Neuronal stem cell (in vitro differentiated cells): ENCODE measurements around the gene MYL2.

ENCODE experiments used
- DNase-seq: peaks from one replicate; pipeline ENCODE4 v3.0.0-alpha.2; 2013; ENCODE audit warnings: low spot score
- H2AFZ ChIP-seq: one replicate; pipeline ENCODE4 v1.6.1; 2013; ENCODE audit warnings: mild to moderate bottlenecking, low read length, inconsistent platforms
- H2AK5ac ChIP-seq: 2 replicates; pipeline ENCODE4 v1.6.1; 2013; ENCODE audit warnings: low read depth, mild to moderate bottlenecking, inconsistent platforms, low read length, moderate library complexity, mixed read lengths
- H2BK120ac ChIP-seq: 2 replicates; pipeline ENCODE4 v1.6.1; 2013; ENCODE audit warnings: low read depth, mild to moderate bottlenecking, inconsistent platforms, low read length, moderate library complexity, mixed read lengths
- H2BK12ac ChIP-seq: one replicate; pipeline ENCODE4 v1.6.1; 2013; ENCODE audit warnings: low read length, inconsistent platforms
- H2BK15ac ChIP-seq: 2 replicates; pipeline ENCODE4 v1.6.1; 2013; ENCODE audit warnings: mild to moderate bottlenecking, low read length, inconsistent platforms, mixed read lengths
- H2BK5ac ChIP-seq: one replicate; pipeline ENCODE4 v1.6.1; 2013; ENCODE audit warnings: inconsistent platforms, mild to moderate bottlenecking, low read length, moderate library complexity
- H3K14ac ChIP-seq: one replicate; pipeline ENCODE4 v1.6.1; 2013; ENCODE audit warnings: low read length, inconsistent platforms
- H3K18ac ChIP-seq: 2 replicates; pipeline ENCODE4 v1.6.1; 2013; ENCODE audit warnings: low read length, inconsistent platforms
- H3K23ac ChIP-seq: 2 replicates; pipeline ENCODE4 v1.6.1; 2013; ENCODE audit warnings: low read depth, mild to moderate bottlenecking, mixed read lengths, low read length, inconsistent platforms; ENCODE audit not compliant: poor library complexity
- H3K27ac ChIP-seq: replicated peaks from 3 replicates; pipeline ENCODE4 v1.5.1; 2013; ENCODE audit warnings: low read length, inconsistent platforms
- H3K27me3 ChIP-seq, 3 experiments: 2 replicates each; pipeline ENCODE4 v1.6.1; 2013; ENCODE audit warnings: low read length in 3 of 3, mild to moderate bottlenecking in 2 of 3, inconsistent platforms in 1 of 3, low read depth in 1 of 3, mixed read lengths in 1 of 3, moderate library complexity in 1 of 3; ENCODE audit not compliant: control insufficient read depth in 3 of 3, insufficient read depth in 3 of 3
- H3K36me3 ChIP-seq, 2 donors: replicated peaks in 1 of 2; 2 replicates each; pipeline ENCODE4 v1.6.1; 2013; ENCODE audit warnings: low read length in 2 of 2; ENCODE audit not compliant: control insufficient read depth in 2 of 2, insufficient read depth in 2 of 2
- H3K4ac ChIP-seq: 2 replicates; pipeline ENCODE4 v1.6.1; 2013; ENCODE audit warnings: inconsistent platforms, mild to moderate bottlenecking, low read length, moderate library complexity
- H3K4me1 ChIP-seq, 2 donors: 1 replicate in 1 of 2; 2 replicates in 1 of 2; pipeline ENCODE4 v1.6.1; 2013; ENCODE audit warnings: low read length in 2 of 2, low read depth in 1 of 2; ENCODE audit not compliant: control insufficient read depth in 2 of 2, insufficient read depth in 1 of 2
- H3K4me2 ChIP-seq: one replicate; pipeline ENCODE4 v1.6.1; 2013; ENCODE audit warnings: mild to moderate bottlenecking, low read length, inconsistent platforms; ENCODE audit not compliant: insufficient read depth, poor library complexity, severe bottlenecking
- H3K4me3 ChIP-seq, 2 donors: 2 replicates each; pipeline ENCODE4 v1.5.1; 2013; ENCODE audit warnings: low read length in 2 of 2, mild to moderate bottlenecking in 2 of 2, inconsistent platforms in 1 of 2, moderate library complexity in 1 of 2
- H3K79me1 ChIP-seq: one replicate; pipeline ENCODE4 v1.6.1; 2013; ENCODE audit warnings: low read depth, mild to moderate bottlenecking, inconsistent platforms, low read length, moderate library complexity
- H3K9ac ChIP-seq: one replicate; pipeline ENCODE4 v1.6.1; 2013; ENCODE audit warnings: mild to moderate bottlenecking, low read depth, low read length, inconsistent platforms; ENCODE audit not compliant: poor library complexity
- H3K9me3 ChIP-seq, 2 donors: replicated peaks in 1 of 2; 2 replicates each; pipeline versions ENCODE3 to v1.6.1; 2013; ENCODE audit warnings: low read length in 2 of 2, mild to moderate bottlenecking in 2 of 2, inconsistent platforms in 1 of 2, low read depth in 1 of 2, mixed read lengths in 1 of 2, moderate library complexity in 1 of 2; ENCODE audit not compliant: control insufficient read depth in 2 of 2, insufficient read depth in 1 of 2
- H4K8ac ChIP-seq: one replicate; pipeline ENCODE4 v1.6.1; 2013; ENCODE audit warnings: low read depth, mild to moderate bottlenecking, inconsistent platforms, low read length, moderate library complexity
- H4K91ac ChIP-seq: one replicate; pipeline ENCODE4 v1.6.1; 2013; ENCODE audit warnings: low read length, low read depth, mild to moderate bottlenecking, inconsistent platforms; ENCODE audit not compliant: poor library complexity
- WGBS, 2 donors: extraction: QIAGEN DNeasy Blood & Tissue Kit; methylation state at CpG; one replicate each; pipeline ENCODE4 v1.1.7; 2013; ENCODE audit warnings: missing lambda C conversion rate in 2 of 2, mixed read lengths in 1 of 2; ENCODE audit not compliant: insufficient read length in 2 of 2, insufficient replicate concordance in 1 of 2; ENCODE audit errors: extremely low coverage in 2 of 2; 5-methylcytosine and 5-hydroxymethylcytosine counted together

MYL2 gene

DNA sequence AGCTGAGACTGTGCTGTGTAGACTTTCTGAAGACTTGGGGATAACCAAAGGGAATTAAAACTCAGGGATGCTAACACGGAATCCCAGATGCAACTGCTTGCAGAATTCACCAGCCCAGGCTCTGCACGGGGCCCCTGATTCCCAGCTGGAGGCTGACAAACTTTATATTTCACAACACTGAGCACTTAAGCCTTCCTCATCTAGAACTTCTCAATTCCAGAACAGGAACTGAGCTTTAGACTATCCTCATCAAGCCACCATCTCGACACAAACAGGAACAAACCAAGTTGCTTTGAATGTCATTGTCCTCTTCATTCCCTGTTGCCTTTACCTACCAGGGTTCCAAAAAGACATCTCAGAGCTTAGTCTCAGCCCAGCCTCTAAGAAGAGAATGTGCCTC lies 51.4 kb downstream of the MYL2 start:
- Histone ChIP-seq H4K91ac (no peak overlapping the region), H2BK5ac (no peak overlapping the region), H4K8ac (no peak overlapping the region), H2AFZ (no peak overlapping the region), H3K79me1 (no peaks in the 10 kb centered on the region), H3K27me3 (no peaks in the 10 kb centered on the region), H3K18ac (no peak overlapping the region), H2AK5ac (no peak overlapping the region), H3K14ac (no peak overlapping the region), H3K9me3 (peaks cover 0 to 3% of the 10 kb centered on the region in 2 donors), H2BK12ac (no peak overlapping the region), H3K4me3 (no peak overlapping the region), H3K27ac (no peak overlapping the region), H3K9ac (no peak overlapping the region), H3K36me3 (no peaks in the 10 kb centered on the region), H2BK120ac (no peak overlapping the region), H3K23ac (no peak overlapping the region), H2BK15ac (no peak overlapping the region), H3K4me1 (no peaks in the 10 kb centered on the region), H3K4ac (no peak overlapping the region), H3K4me2 (no peak overlapping the region)
- WGBS, 2 donors, result no CpG with 5 or more reads among the region's 3 CpGs
- DNase-seq, result no peak

DNA sequence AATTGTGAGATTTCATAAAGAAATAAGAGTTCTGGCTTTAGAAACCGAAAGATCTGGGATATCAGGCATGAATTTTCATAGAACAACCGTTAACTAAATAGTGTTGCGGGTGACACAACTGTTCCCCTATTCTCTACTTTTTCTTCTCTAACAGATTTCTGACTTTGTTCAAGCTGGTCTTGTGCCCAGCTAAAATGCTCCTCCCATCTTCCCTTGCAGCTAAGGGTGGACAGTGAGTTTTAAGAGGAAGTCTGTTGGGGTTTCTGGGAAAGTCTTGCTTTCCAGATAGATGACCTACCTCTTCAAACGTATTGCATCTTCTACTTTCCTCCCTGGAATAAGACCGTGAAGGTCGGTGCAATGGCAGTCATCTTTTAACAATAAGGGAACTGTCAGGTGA lies 54.9 kb downstream of the MYL2 start:
- no peak overlapping the region for H3K23ac ChIP-seq
- no peak overlapping the region for H2AFZ ChIP-seq
- H2AK5ac ChIP-seq, result no peak overlapping the region
- no peak overlapping the region for H2BK5ac ChIP-seq
- H3K9ac ChIP-seq, result no peak overlapping the region
- WGBS, 2 donors, result no CpG with 5 or more reads among the region's 6 CpGs
- no peak overlapping the region for H2BK15ac ChIP-seq
- H3K18ac ChIP-seq, result no peak overlapping the region
- DNase-seq, result no peak
- no peaks in the 10 kb centered on the region for H3K27me3 ChIP-seq
- H3K79me1 ChIP-seq, result no peaks in the 10 kb centered on the region
- H2BK120ac ChIP-seq, result no peak overlapping the region
- no peak overlapping the region for H4K91ac ChIP-seq
- H2BK12ac ChIP-seq, result no peak overlapping the region
- no peak overlapping the region for H3K4me2 ChIP-seq
- no peak overlapping the region for H3K14ac ChIP-seq
- no peaks in the 10 kb centered on the region for H3K36me3 ChIP-seq
- peaks cover 5 to 11% of the 10 kb centered on the region in 2 donors for H3K4me1 ChIP-seq
- H3K27ac ChIP-seq, result no peak overlapping the region
- H3K4ac ChIP-seq, result no peak overlapping the region
- H4K8ac ChIP-seq, result no peak overlapping the region
- peaks cover 0 to 3% of the 10 kb centered on the region in 2 donors for H3K9me3 ChIP-seq
- H3K4me3 ChIP-seq, result no peak overlapping the region

DNA sequence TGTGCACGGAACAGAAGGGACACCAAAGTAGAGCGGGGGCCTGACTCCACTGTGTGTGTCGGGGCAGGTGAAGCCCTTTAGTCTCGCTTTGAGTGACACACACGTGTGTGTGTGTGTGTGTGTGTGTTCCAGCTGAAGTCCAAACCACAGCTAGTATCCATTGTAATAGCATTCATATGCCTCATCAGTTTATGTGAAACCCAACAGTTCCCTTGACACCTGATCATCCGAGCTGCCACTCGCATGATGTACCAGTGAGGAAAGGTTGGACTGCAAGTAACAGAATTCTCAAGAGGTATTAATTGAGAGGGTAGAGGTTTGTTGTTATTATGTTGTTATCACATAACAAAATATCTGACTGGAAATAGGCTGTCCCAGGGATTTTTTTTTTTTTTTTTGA lies 57.2 kb downstream of the MYL2 start:
- Histone ChIP-seq H3K36me3 (no peaks in the 10 kb centered on the region), H2BK12ac (no peak overlapping the region), H2BK5ac (peak overlapping the region; percentile 0), H4K8ac (no peak overlapping the region), H2BK15ac (no peak overlapping the region), H3K4me2 (no peak overlapping the region), H3K9ac (no peak overlapping the region), H2BK120ac (no peak overlapping the region), H3K4me1 (peaks cover 5 to 19% of the 10 kb centered on the region in 2 donors), H3K14ac (no peak overlapping the region), H3K27ac (peak overlapping the region; percentile 99), H3K4ac (no peak overlapping the region), H3K27me3 (no peaks in the 10 kb centered on the region), H3K18ac (no peak overlapping the region), H2AK5ac (no peak overlapping the region), H3K9me3 (no peaks in the 10 kb centered on the region), H3K79me1 (no peaks in the 10 kb centered on the region), H3K4me3 (no peak overlapping the region), H2AFZ (no peak overlapping the region), H3K23ac (no peak overlapping the region), H4K91ac (no peak overlapping the region)
- DNase-seq, result no peak
- WGBS, 2 donors, result no CpG with 5 or more reads among the region's 7 CpGs

DNA sequence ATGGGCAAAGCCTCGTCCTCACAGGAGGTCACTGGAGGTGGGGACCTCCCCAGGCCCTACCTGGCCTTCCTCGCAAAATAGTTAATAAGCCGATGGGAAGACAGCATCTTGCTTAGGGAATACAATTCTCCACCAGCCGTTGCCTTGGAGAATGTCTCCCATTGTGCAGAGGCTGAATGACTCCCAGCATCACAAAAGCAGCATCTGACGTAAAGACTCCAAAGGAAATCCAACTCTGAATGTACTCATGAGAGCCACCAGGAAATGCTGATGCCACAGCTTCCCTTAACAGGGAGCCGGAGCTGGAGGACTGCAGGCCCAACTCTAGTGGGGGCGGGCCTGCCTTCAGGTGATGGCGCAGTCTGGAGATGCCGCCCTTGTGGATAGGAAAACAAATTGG lies 58.0 kb downstream of the MYL2 start:
- no peaks in the 10 kb centered on the region for H3K79me1 ChIP-seq
- no peak overlapping the region for H2BK15ac ChIP-seq
- peak overlapping the region; percentile 99 for H3K27ac ChIP-seq
- no peak overlapping the region for H4K91ac ChIP-seq
- H3K4me3 ChIP-seq, result no peak overlapping the region
- no peaks in the 10 kb centered on the region for H3K36me3 ChIP-seq
- H3K4ac ChIP-seq, result no peak overlapping the region
- no peak overlapping the region for H3K9ac ChIP-seq
- no peak overlapping the region for H2BK12ac ChIP-seq
- peaks cover 5 to 21% of the 10 kb centered on the region in 2 donors for H3K4me1 ChIP-seq
- H3K23ac ChIP-seq, result no peak overlapping the region
- no peaks in the 10 kb centered on the region for H3K27me3 ChIP-seq
- peak; percentile 61 for DNase-seq
- no peak overlapping the region for H3K14ac ChIP-seq
- no peaks in the 10 kb centered on the region for H3K9me3 ChIP-seq
- WGBS, 2 donors, result no CpG with 5 or more reads among the region's 9 CpGs
- H2AK5ac ChIP-seq, result peak overlapping the region; percentile 8
- H2BK120ac ChIP-seq, result peak overlapping the region; percentile 63
- H2AFZ ChIP-seq, result peak overlapping the region; percentile 3
- no peak overlapping the region for H4K8ac ChIP-seq
- peak overlapping the region; percentile 92 for H3K18ac ChIP-seq
- peak overlapping the region; percentile 93 for H2BK5ac ChIP-seq
- H3K4me2 ChIP-seq, result no peak overlapping the region
